SU-DHL-6 (cell line): Measurements from ENCODE around the gene ELP1.
"Not testable (repeated sequence)": the region's sequence is repeated elsewhere in the genome, so short reads cannot be mapped to it uniquely, and the experiment has no call there.

Experiments used
- H2AFZ ChIP-seq: fragments of 200-600 bp; sonication (generic); 2 replicates; pipeline ENCODE4 v1.6.1; 2014; ENCODE audit warnings: low read depth, mild to moderate bottlenecking, moderate library complexity, mixed read lengths, antibody characterized with exemption, low read length; ENCODE audit not compliant: severe bottlenecking
- H3F3A ChIP-seq: fragments of 200-600 bp; shearing (Covaris generic); 2 replicates; pipeline ENCODE4 v1.6.0; 2016; ENCODE audit warnings: antibody characterized with exemption, mild to moderate bottlenecking; ENCODE audit not compliant: insufficient read depth
- H3K27ac ChIP-seq: fragments of 200-600 bp; sonication (generic); 2 replicates; pipeline ENCODE4 v1.5.1; 2016; ENCODE audit warnings: low read depth, mild to moderate bottlenecking, low read length, moderate library complexity, mixed read lengths
- H3K27me3 ChIP-seq: fragments of 200-600 bp; sonication (generic), shearing (Covaris generic); 2 replicates; pipeline ENCODE4 v1.6.0; 2014; ENCODE audit warnings: mild to moderate bottlenecking, low read length
- H3K36me3 ChIP-seq: fragments of 200-600 bp; sonication (generic); 2 replicates; pipeline ENCODE4 v1.6.1; 2014; ENCODE audit warnings: mild to moderate bottlenecking, low read length, mixed read lengths
- H3K4me2 ChIP-seq: fragments of 300-600, 200-600 bp; shearing (Covaris generic), sonication (generic); 2 replicates; pipeline ENCODE4 v1.6.0; 2014; ENCODE audit warnings: low read length, low read depth, mild to moderate bottlenecking; ENCODE audit not compliant: poor library complexity, severe bottlenecking
- H3K4me3 ChIP-seq: fragments of 200-600 bp; sonication (generic); 2 replicates; pipeline ENCODE4 v1.5.1; 2014; ENCODE audit warnings: antibody characterized with exemption, low read length, mild to moderate bottlenecking, mixed read lengths; ENCODE audit not compliant: insufficient read depth, poor library complexity, severe bottlenecking
- H3K79me2 ChIP-seq: fragments of 200-600 bp; sonication (generic); 2 replicates; pipeline ENCODE4 v1.6.1; 2014; ENCODE audit warnings: mild to moderate bottlenecking, low read length, moderate library complexity; ENCODE audit not compliant: insufficient read depth
- H3K9ac ChIP-seq: fragments of 200-600 bp; sonication (generic); 2 replicates; pipeline ENCODE4 v1.7.0; 2014; ENCODE audit warnings: mild to moderate bottlenecking, low read length
- H3K9me2 ChIP-seq: fragments of 200-600 bp; sonication (generic); replicated peaks from 2 replicates; pipeline ENCODE4 v1.6.1; 2014; ENCODE audit warnings: low read length; ENCODE audit not compliant: insufficient read depth
- H3K9me3 ChIP-seq: fragments of 200-600 bp; sonication (generic); 2 replicates; pipeline ENCODE4 v1.6.1; 2014; ENCODE audit warnings: low read length, mixed read lengths; ENCODE audit not compliant: insufficient read depth
- H4K20me1 ChIP-seq: fragments of 200-600 bp; sonication (generic); 2 replicates; pipeline ENCODE4 v1.6.1; 2014; ENCODE audit warnings: low read depth, mild to moderate bottlenecking, antibody characterized with exemption, low read length, moderate library complexity, mixed read lengths
- CTCF ChIP-seq: fragments of 200-600 bp; sonication (generic); IDR thresholded peaks from one replicate; pipeline ENCODE4 v1.5.1; 2017; ENCODE audit warnings: antibody characterized with exemption, mild to moderate bottlenecking, low read length, moderate library complexity; ENCODE audit not compliant: insufficient read depth, poor library complexity, severe bottlenecking
- EZH2phosphoT487 ChIP-seq: fragments of 200-600 bp; sonication (generic), shearing (Covaris generic); conservative IDR thresholded peaks from 2 replicates; pipeline ENCODE4 v1.6.1; 2018; ENCODE audit warnings: mild to moderate bottlenecking, antibody characterized with exemption, low read length, moderate library complexity, mixed read lengths

Gene ELP1

DNA sequence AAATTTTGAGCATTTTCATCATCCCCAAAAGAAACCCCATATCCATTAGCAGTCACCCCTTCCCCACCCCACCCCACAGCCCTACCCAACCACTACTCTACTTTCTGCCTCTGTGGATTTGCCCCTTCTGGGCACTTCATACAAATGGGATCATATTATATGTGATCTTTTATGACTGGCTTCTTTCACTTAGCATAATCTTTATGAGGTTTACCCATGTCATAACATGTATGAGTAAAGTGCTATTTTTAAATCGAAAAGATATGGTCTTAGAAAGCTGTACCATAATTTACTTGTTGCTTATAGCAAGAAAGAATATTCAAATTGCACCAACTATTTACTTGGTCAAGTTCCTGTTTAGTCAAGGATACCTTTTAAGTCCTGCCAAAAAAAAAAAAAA is 12.7 kb downstream of the ELP1 start:
- Histone ChIP-seq H3K9me2 (no peaks in the 10 kb centered on the region), H3K27me3 (no peaks in the 10 kb centered on the region), H3K36me3 (no peaks in the 10 kb centered on the region), H3K4me2 (no peak overlapping the region), H2AFZ (no peak overlapping the region), H3K4me3 (no peak overlapping the region), H3F3A (no peaks in the 10 kb centered on the region), H4K20me1 (no peaks in the 10 kb centered on the region), H3K27ac (no peak overlapping the region), H3K9ac (no peak overlapping the region), H3K79me2 (no peaks in the 10 kb centered on the region), H3K9me3 (no peaks in the 10 kb centered on the region)
- TF ChIP-seq CTCF = no peak
- no peak for TF ChIP-seq EZH2phosphoT487

- not testable (repeated sequence) for H3K4me3 ChIP-seq, H3K79me2 ChIP-seq, H3K27me3 ChIP-seq, H3K36me3 ChIP-seq, H3F3A ChIP-seq, H3K9me3 ChIP-seq, H3K4me2 ChIP-seq, H2AFZ ChIP-seq, H4K20me1 ChIP-seq, H3K9ac ChIP-seq, H3K9me2 ChIP-seq, H3K27ac ChIP-seq
These were observed 13.5 kb downstream of the ELP1 start for GRCh38 chr9:108920401-108920800.

DNA sequence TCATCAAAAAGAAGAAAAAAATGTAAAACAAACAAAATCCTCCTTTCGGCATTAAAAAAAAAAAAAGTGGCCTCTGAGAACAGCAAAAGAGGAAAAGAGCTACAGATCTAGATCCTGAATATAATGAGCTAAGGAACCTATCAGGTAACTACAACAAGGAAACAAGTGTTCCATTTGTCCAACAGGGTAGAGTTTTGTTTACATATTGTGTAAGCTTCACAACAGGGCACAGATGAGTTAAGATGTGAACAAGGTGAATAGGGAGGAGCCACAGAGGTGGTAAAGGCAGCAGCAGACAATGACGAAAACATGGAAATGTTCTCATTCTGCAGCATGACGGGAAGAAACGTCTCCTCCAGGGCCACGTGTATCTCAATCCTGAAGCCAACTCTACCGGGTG is 14.4 kb downstream of the ELP1 start:
- Histone ChIP-seq H3K9me2 (no peaks in the 10 kb centered on the region), H3K9me3 (no peaks in the 10 kb centered on the region), H3K27ac (no peak overlapping the region), H4K20me1 (no peaks in the 10 kb centered on the region), H2AFZ (no peak overlapping the region), H3K36me3 (peaks cover 3% of the 10 kb centered on the region; the same call in 1 of the 2 replicates), H3F3A (no peaks in the 10 kb centered on the region), H3K79me2 (no peaks in the 10 kb centered on the region), H3K9ac (no peak overlapping the region), H3K4me3 (no peak overlapping the region), H3K4me2 (no peak overlapping the region), H3K27me3 (no peaks in the 10 kb centered on the region)
- TF ChIP-seq CTCF (no peak), EZH2phosphoT487 (no peak)

- Histone ChIP-seq H3K9me2 (no peaks in the 10 kb centered on the region), H3K4me2 (no peak overlapping the region), H3K27ac (no peak overlapping the region), H3K9me3 (no peaks in the 10 kb centered on the region), H3F3A (no peaks in the 10 kb centered on the region), H3K36me3 (peaks cover 3% of the 10 kb centered on the region; the same call in 1 of the 2 replicates), H3K4me3 (no peak overlapping the region), H3K27me3 (no peaks in the 10 kb centered on the region), H3K9ac (no peak overlapping the region), H4K20me1 (no peaks in the 10 kb centered on the region), H2AFZ (no peak overlapping the region), H3K79me2 (no peaks in the 10 kb centered on the region)
- no peak for TF ChIP-seq CTCF
- TF ChIP-seq EZH2phosphoT487 = no peak
These were observed 20.5 kb downstream of the ELP1 start for GRCh38 chr9:108913391-108913790.
